HG02678 (cell line): Measurements from ENCODE around the gene TRPT1.

Source experiments
- ATAC-seq: cut with Tn5 transposase; IDR thresholded peaks from one replicate; pipeline ENCODE4 v1.9.1; 2021; ENCODE audit warnings: mild to moderate bottlenecking, moderate library complexity; ENCODE audit not compliant: unreplicated experiment

TRPT1 gene

GRCh38 chr11:64245797-64246620 lies 20.0 kb upstream of the TRPT1 start:
- no peak for ATAC-seq

DNA sequence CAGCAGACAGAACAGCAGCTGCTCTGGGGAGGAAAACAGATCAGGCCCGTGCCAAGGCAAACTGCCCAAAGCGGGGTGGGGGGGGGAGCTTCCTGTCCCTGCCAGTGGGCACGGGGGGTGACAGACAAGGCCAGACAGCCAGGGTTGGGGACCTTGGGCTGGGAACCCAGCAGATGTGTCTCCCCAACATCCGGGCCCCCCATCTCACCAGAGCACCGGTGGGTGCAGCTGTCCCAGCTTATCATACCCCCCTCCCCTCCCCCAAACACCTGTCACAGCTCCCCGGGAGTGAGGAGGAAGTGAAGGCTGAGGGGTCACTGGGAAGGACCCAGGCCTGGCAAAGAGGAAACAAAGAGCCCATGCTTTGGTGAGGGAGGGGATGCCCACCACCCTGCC lies 19.4 kb upstream of the TRPT1 start:
- no peak for ATAC-seq

DNA sequence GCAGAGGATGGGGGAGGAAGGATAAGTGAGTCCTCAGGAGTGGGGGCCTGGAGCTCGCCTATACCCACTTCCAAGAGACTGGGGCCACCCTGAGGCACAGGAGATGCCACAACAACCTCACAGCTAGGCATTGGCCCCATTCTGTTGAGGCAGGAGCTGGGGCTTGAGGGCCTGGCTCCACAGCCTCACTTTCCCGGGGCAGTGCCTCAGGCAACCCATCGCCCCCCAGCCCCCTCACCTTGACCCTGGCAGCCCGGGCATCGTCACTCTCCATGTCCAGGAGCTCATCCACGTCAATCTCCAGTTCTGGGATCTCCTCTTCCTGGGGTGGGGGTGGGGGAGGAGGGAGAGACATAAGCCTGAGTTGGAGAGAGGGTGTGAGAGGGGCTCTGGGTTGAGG lies 19.0 kb upstream of the TRPT1 start:
- no peak for ATAC-seq

GRCh38 chr11:64244107-64244506 lies 18.1 kb upstream of the TRPT1 start:
- no peak for ATAC-seq

DNA sequence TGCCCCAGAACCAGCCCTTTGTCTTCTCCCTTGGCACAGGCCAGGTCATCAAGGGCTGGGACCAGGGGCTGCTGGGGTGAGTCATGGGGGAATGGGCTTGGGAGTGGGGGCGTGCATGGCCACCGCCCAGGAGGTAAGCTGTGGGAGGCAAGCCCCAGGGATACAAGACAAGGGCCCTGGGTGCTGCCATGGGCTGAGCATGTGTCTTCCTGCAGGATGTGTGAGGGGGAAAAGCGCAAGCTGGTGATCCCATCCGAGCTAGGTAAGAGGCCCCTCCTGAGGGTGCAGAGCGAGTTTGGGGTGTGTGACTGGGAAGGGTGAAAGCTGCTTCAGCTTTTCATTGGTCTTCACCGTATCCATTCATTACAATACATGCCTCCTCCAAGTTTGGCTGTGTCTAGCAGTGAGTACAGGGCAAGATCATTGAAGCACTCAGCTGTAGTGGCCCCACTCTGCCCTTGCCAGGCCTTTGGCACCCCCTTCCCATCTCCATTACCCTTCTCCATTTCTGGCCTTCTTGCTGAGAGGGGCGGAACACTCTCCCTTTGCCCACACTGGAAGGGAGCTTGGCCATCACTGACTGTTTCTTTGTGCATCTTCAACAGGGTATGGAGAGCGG lies 17.4 kb upstream of the TRPT1 start:
- no peak for ATAC-seq

- peak; percentile 65 for ATAC-seq
These were observed 15.7 kb upstream of the TRPT1 start for GRCh38 chr11:64241491-64242374.

- peak; percentile 67 for ATAC-seq
These were observed 15.2 kb upstream of the TRPT1 start for GRCh38 chr11:64241241-64241490.

DNA sequence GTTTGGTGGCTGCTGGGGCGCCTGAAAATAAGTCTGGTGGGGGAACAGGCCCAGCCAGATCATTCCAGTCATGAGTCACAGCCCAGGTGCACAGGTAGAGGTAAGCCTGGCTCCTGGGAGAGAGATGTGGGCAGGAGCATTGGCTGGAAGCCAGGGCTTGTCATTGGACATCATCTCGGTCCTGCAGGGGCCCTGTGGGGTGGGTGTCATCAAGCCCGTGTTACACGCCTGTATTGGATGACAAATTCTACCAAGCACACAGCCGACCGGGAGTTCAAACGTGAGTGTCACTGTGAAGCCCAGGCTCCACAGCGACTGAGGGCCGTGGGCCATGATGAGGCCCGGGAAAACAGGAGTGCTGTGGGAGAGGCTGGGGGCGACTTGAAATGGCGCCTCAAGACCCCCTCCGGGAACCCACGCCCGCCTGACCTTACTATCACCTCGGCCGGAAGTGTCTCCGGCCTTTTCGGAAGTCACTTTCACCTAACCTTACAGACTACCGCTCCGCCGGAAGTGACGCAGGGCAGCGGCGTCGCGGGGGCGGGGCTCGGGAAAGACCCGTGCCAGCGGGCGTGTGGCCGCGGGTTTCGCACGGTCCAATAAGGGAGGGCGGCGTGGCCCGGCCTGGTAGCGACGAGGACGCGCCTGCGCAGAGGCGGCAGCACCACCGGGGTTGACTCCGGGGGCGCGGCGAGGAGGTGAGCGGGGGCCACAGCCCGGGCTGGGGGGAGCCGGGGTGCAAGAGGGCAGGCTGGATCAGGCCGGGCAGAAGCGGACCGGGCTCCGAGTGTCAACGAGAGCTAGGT lies 14.7 kb upstream of the TRPT1 start, which contains the start of gene FKBP2:
FKBP2 (plus strand) TSS at position 661 of the 806 bp plus-strand sequence. CDS start 1,293 bp downstream, outside the sequence.
- ATAC-seq = peak; percentile 52

GRCh38 chr11:64239662-64240434 lies 13.9 kb upstream of the TRPT1 start:
- no peak for ATAC-seq

- no peak for ATAC-seq
These were observed 13.0 kb upstream of the TRPT1 start for GRCh38 chr11:64238999-64239398.

DNA sequence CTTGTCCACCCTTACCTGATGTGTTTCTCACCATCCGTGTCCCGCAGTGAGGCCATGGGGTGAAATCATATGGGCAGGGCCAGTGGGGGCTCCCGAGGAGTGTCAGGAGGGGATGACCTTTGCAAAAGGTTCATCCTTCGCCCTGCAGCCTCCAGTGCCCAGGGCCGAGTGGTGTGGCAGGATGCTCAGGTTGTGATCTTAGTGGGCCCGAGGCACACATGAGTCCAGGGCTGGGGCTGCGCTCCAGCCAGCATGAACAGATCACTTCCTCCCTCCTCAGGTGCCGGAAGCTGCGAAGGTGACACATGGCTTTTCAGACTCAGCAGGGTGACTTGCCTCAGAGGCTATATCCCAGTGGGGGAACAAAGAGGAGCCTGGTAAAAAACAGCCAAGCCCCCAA lies 12.1 kb upstream of the TRPT1 start:
- ATAC-seq = no peak

DNA sequence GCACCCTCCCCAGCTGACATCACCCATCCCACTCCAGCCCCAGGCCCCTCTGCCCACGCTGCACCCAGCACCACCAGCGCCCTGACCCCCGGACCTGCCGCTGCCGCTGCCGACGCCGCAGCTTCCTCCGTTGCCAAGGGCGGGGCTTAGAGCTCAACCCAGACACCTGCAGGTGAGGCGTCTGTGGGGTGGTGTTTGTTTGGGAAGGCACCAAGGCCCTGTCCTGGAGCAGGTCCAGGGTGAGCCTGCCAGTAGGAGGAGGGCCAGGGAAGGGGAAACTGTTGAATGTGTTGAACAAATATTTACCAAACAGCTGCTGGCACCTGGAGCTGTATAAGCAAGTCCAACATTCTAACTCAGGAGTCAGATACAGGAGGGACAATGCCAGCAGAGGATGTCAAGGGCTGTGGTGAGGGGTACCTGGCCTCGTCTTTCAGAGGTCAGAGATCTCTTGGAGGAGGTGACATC lies 11.5 kb upstream of the TRPT1 start:
- ATAC-seq = no peak

GRCh38 chr11:64235437-64236161 lies 9.6 kb upstream of the TRPT1 start:
- no peak for ATAC-seq

DNA sequence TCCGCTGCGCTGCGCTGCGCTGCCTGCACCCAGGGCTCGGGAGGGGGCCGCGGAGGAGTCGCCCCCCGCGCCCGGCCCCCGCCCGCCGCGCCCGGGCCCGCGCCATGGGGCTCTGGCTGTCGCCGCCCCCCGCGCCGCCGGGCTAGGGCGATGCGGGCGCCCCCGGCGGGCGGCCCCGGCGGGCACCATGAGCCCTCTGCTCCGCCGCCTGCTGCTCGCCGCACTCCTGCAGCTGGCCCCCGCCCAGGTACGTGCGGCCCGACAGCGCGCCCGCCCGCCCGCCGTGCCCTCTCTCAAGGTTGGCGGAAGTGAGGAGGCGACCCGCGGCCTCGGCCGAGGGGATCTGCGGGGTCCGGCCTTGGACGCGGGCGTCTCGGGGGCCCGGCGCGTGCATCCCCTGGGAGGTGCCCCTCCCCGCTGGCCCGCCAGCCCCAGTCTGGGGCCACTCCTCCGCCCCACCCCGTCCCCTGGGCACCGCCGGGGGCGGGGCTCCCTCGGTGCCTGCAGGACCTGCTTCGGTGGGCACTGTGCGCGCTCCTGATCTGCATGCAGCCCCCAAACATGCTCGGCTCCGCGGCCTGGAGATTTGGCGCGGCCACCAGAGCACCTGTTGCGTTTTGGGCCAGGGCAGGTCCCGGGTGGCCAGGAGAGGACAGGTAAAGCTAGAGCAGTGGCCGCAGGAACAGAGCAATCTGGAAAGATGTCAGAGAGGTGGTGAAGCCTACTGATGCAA lies 8.8 kb upstream of the TRPT1 start:
- peak; percentile 29 for ATAC-seq

DNA sequence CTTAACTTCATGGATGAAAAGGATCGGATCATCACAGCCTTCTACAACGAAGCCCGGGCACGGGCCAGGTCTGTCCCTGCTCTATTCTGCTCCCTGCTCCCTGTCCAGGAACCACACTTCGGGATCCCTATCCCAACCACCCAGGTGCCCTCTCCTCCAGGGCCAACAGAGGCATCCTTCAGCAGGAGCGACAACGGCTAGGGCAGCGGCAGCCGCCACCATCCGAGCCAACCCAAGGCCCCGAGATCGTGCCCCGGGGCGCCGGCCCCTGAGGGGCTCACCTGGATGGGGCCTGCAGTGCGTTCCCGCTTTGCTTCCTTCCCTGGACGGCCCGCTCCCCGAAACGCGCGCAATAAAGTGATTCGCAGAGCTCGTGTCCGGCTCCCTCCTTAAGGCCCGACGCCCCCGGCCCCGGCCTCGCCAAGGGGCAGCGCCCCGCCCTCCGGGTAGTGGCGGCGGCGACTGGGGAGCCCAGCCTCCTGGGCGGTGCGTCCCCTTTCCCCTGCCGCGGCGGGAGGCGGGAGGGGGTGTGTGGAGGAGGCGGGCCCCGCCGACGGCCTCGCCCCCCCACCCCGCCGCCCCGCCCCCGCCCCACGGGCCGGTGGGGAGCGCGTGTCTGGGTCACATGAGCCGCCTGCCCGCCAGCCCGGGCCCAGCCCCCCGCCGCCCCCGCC lies 8.1 kb upstream of the TRPT1 start, which contains the start of gene VEGFB:
VEGFB (plus strand) TSS at position 672 of the 674 bp plus-strand sequence. CDS start 250 bp downstream, outside the sequence.
- peak; percentile 45 for ATAC-seq

DNA sequence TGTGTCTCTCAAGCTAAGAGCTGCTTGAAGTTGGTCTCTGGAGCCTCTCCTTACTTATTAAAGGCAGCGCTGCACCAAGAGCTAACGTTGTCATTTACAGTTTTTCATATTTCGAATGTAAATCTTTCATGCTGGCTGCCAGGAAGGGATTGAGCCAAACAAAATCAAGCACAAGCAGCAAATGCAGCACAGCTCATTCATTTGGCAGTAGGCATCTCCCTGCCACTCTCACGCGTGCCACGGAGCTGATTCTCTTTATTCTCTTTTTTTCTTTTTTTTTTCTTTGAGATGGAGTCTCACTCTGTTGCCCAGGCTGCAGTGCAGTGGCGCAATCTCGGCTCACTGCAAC lies 7.0 kb upstream of the TRPT1 start:
- no peak for ATAC-seq

GRCh38 chr11:64232182-64232966 lies 6.4 kb upstream of the TRPT1 start:
- no peak for ATAC-seq
